Measurements from ENCODE around the gene PPP1R3G. TPM values are rescaled to one million over a fixed set of nuclear protein-coding genes. Genes with fewer than 3 reads are reported as not detected.

Gene PPP1R3G
- total and polyA plus RNA-seq, 2 of the 13 experiments (the other 11 are each of a cell fraction or from before 2014, with no cell fraction given): 1.2 to 1.3 TPM

GRCh38 chr6:5059036-5059896 is 25.9 kb upstream of the PPP1R3G start (continued):
- peak; percentile 92 for TF ChIP-seq IKZF5 (CRISPR knock-in tag; IDR thresholded peaks at IDR 0.05)
- TF ChIP-seq EHMT2 (IDR thresholded peaks at IDR 0.05; ENCODE audit: borderline replicate concordance, low read depth, low read length): peak; percentile 83
- peak; percentile 78; the same call in 1 of the 2 replicates for TF ChIP-seq KAT8 (CRISPR knock-in tag; IDR thresholded peaks at IDR 0.05)
- no peak for TF ChIP-seq ZNF589 (CRISPR knock-in tag; conservative IDR thresholded peaks at IDR 0.05)
- TF ChIP-seq ZNF124 (CRISPR knock-in tag; IDR thresholded peaks at IDR 0.05): peak; percentile 89; the same call in 1 of the 2 replicates
- TF ChIP-seq ETV5 (CRISPR knock-in tag; IDR thresholded peaks at IDR 0.05; ENCODE audit: borderline replicate concordance): peak; percentile 98
- TF ChIP-seq HMGXB3 (CRISPR knock-in tag; IDR thresholded peaks at IDR 0.05; ENCODE audit: borderline replicate concordance): peak; percentile 74
- peak; percentile 20; the same call in 1 of the 2 replicates for TF ChIP-seq CBFB (CRISPR knock-in tag; IDR thresholded peaks at IDR 0.05)
- no peak for TF ChIP-seq ZSCAN21 (CRISPR knock-in tag; IDR thresholded peaks at IDR 0.05; ENCODE audit: borderline replicate concordance)
- peak; percentile 42; the same call in 1 of the 2 replicates for TF ChIP-seq ZNF569 (CRISPR knock-in tag; IDR thresholded peaks at IDR 0.05; ENCODE audit: borderline replicate concordance)
- peak; percentile 65; the same call in 1 of the 2 replicates for TF ChIP-seq ZNF609 (CRISPR knock-in tag; IDR thresholded peaks at IDR 0.05; ENCODE audit: borderline replicate concordance)
- TF ChIP-seq IRF9 (CRISPR knock-in tag; IDR thresholded peaks at IDR 0.05; ENCODE audit: borderline replicate concordance): 0 out of 2 replicates have a peak, but pooled peaks have one; percentile 77
- no peak for TF ChIP-seq ZNF776 (CRISPR knock-in tag; IDR thresholded peaks at IDR 0.05)
- TF ChIP-seq KMT2B (CRISPR knock-in tag; IDR thresholded peaks at IDR 0.05): no peak
- no peak for TF ChIP-seq IRX3 (CRISPR knock-in tag; IDR thresholded peaks at IDR 0.05; ENCODE audit: borderline replicate concordance, low read depth)
- TF ChIP-seq ZNF766 (CRISPR knock-in tag; IDR thresholded peaks at IDR 0.05; ENCODE audit: borderline replicate concordance): no peak
- TF ChIP-seq SIN3B (IDR thresholded peaks at IDR 0.05; ENCODE audit: low read length): no peak
